HG02852 (cell line): ENCODE data around the gene PPP6R3.
A peak's percentile ranks its signal among the peaks of the same experiment; 100 is the strongest.
"Not testable (repeated sequence)": the region's sequence is repeated elsewhere in the genome, so short reads cannot be mapped to it uniquely, and the experiment has no call there.

Source experiments
- ATAC-seq: cut with Tn5 transposase; IDR thresholded peaks from one replicate; pipeline ENCODE4 v1.9.1; 2021; ENCODE audit warnings: mild to moderate bottlenecking, moderate library complexity; ENCODE audit not compliant: unreplicated experiment

PPP6R3 gene

GRCh38 chr11:68460741-68461574, at the start of gene PPP6R3:
Gene PPP6R3, plus strand, starts transcription at chr11:68460752. Its CDS starts 76,913 bp downstream, at chr11:68537665.
- peak; percentile 30 for ATAC-seq

GRCh38 chr11:68411501-68411991, 49.0 kb upstream of the PPP6R3 start:
- ATAC-seq = no peak

GRCh38 chr11:68412593-68413475, 47.7 kb upstream of the PPP6R3 start:
- ATAC-seq = peak; percentile 56

- ATAC-seq = no peak
Observed at GRCh38 chr11:68413591-68413999, 47.0 kb upstream of the PPP6R3 start.

- no peak for ATAC-seq
Observed at GRCh38 chr11:68414496-68415221, 45.9 kb upstream of the PPP6R3 start.

- no peak for ATAC-seq
Observed at GRCh38 chr11:68416070-68416578, 44.4 kb upstream of the PPP6R3 start.

- ATAC-seq = no peak
Observed at GRCh38 chr11:68418648-68419047, 41.9 kb upstream of the PPP6R3 start.

- ATAC-seq = no peak
Observed at GRCh38 chr11:68420171-68420570, 40.4 kb upstream of the PPP6R3 start.

GRCh38 chr11:68423481-68423880, 37.1 kb upstream of the PPP6R3 start:
- no peak for ATAC-seq

GRCh38 chr11:68424101-68424632, 36.4 kb upstream of the PPP6R3 start:
- ATAC-seq = no peak

GRCh38 chr11:68424981-68425865, 35.3 kb upstream of the PPP6R3 start:
- no peak for ATAC-seq

- ATAC-seq = no peak
Observed at GRCh38 chr11:68425866-68426380, 34.6 kb upstream of the PPP6R3 start.

GRCh38 chr11:68429661-68430060, 30.9 kb upstream of the PPP6R3 start:
- ATAC-seq = no peak

GRCh38 chr11:68430384-68430783, 30.2 kb upstream of the PPP6R3 start:
- no peak for ATAC-seq

GRCh38 chr11:68430801-68431200, 29.8 kb upstream of the PPP6R3 start:
- no peak for ATAC-seq

- no peak for ATAC-seq
Observed at GRCh38 chr11:68431984-68432645, 28.4 kb upstream of the PPP6R3 start.

GRCh38 chr11:68432874-68433273, 27.7 kb upstream of the PPP6R3 start:
- no peak for ATAC-seq

- no peak for ATAC-seq
Observed at GRCh38 chr11:68433541-68433940, 27.0 kb upstream of the PPP6R3 start.

- ATAC-seq = not testable (repeated sequence)
Observed at GRCh38 chr11:68434159-68434558, 26.4 kb upstream of the PPP6R3 start.
